SK-N-SH (cell line): ENCODE results near the gene FRAS1. TPM values are rescaled to one million over a fixed set of nuclear protein-coding genes. Genes with fewer than 3 reads are reported as not detected.

ENCODE experiments used
- CTCF ChIA-PET: fragments of 300-600, 350-600 bp; formaldehyde crosslinking; extraction: SDS; loops from one replicate; lab custom pipeline; 2021; lab: Yijun Ruan, JAX
- POLR2A ChIA-PET: fragments of 350-600 bp; sonication (Branson Sonifier 250); formaldehyde crosslinking; extraction: SDS; loops from one replicate; lab custom pipeline; 2020; ENCODE audit warnings: antibody characterized with exemption, inconsistent platforms; lab: Yijun Ruan, JAX
- DNase-seq: peaks from one replicate; pipeline ENCODE4 v3.0.0; 2012
- H2AFZ ChIP-seq: fragments of 200-600 bp; sonication (generic); 2 replicates; pipeline ENCODE4 v1.8.1; 2016; ENCODE audit warnings: antibody characterized with exemption, mild to moderate bottlenecking, low read depth
- H3F3A ChIP-seq: fragments of 200-600 bp; sonication (generic); replicated peaks from 2 replicates; pipeline ENCODE3; 2016; ENCODE audit warnings: antibody characterized with exemption, mild to moderate bottlenecking; ENCODE audit not compliant: insufficient read depth
- H3K27ac ChIP-seq, 2 experiments: fragments of 200-500 bp in 1 of 2; fragments of 200-600 bp in 1 of 2; sonication (Bioruptor generic) in 1 of 2; sonication (generic), shearing (Covaris generic) in 1 of 2; 2 replicates each; pipeline versions ENCODE4 v1.5.1 to v1.6.1; 2014 to 2016; ENCODE audit warnings: low read depth in 2 of 2, inconsistent platforms in 1 of 2, low read length in 1 of 2, mild to moderate bottlenecking in 1 of 2, mixed read lengths in 1 of 2
- H3K27me3 ChIP-seq: fragments of 200-600 bp; sonication (generic), shearing (Covaris generic); 2 replicates; pipeline ENCODE4 v1.6.1; 2016; ENCODE audit warnings: mixed run types; ENCODE audit not compliant: insufficient read depth
- H3K36me3 ChIP-seq, 2 experiments: fragments of 200-500 bp in 1 of 2; fragments of 200-600 bp in 1 of 2; sonication (Bioruptor generic) in 1 of 2; sonication (generic) in 1 of 2; replicated peaks in 1 of 2; 2 replicates each; pipeline versions ENCODE3 to v1.5.1; 2014 to 2016; ENCODE audit warnings: low read length in 1 of 2, mild to moderate bottlenecking in 1 of 2; ENCODE audit not compliant: insufficient read depth in 2 of 2, control insufficient read depth in 1 of 2
- H3K4me1 ChIP-seq, 2 experiments: fragments of 200-500 bp in 1 of 2; fragments of 200-600 bp in 1 of 2; sonication (Bioruptor generic) in 1 of 2; sonication (generic), shearing (Covaris generic) in 1 of 2; 2 replicates each; pipeline versions ENCODE4 v1.5.1 to v1.6.1; 2014 to 2016; ENCODE audit warnings: low read depth in 1 of 2, low read length in 1 of 2, mixed run types in 1 of 2; ENCODE audit not compliant: insufficient read depth in 2 of 2, control insufficient read depth in 1 of 2
- H3K4me2 ChIP-seq: fragments of 200-600 bp; sonication (generic), shearing (Covaris generic); 2 replicates; pipeline ENCODE4 v1.6.1; 2017; ENCODE audit warnings: mixed run types
- H3K4me3 ChIP-seq, 2 experiments: fragments of 200-500 bp in 1 of 2; fragments of 200-600 bp in 1 of 2; sonication (Bioruptor generic) in 1 of 2; sonication (generic), shearing (Covaris generic) in 1 of 2; 2 replicates each; pipeline versions ENCODE4 v1.5.1 to v1.8.1; 2014 to 2016; ENCODE audit warnings: low read depth in 2 of 2, inconsistent platforms in 1 of 2, low read length in 1 of 2, mild to moderate bottlenecking in 1 of 2, mixed read lengths in 1 of 2, moderate library complexity in 1 of 2
- H3K79me2 ChIP-seq: fragments of 200-600 bp; sonication (generic); 2 replicates; pipeline ENCODE4 v1.8.1; 2017; ENCODE audit warnings: mild to moderate bottlenecking; ENCODE audit not compliant: insufficient read depth
- H3K9ac ChIP-seq: fragments of 200-600 bp; sonication (generic); 2 replicates; pipeline ENCODE4 v1.6.1; 2017; ENCODE audit warnings: mixed run types
- H3K9me2 ChIP-seq: fragments of 200-600 bp; sonication (generic); 2 replicates; pipeline ENCODE4 v1.6.1; 2017; ENCODE audit warnings: mixed run types
- H3K9me3 ChIP-seq: fragments of 200-600 bp; sonication (generic); 2 replicates; pipeline ENCODE4 v1.6.1; 2017; ENCODE audit warnings: mixed run types, mild to moderate bottlenecking, moderate library complexity
- H4K20me1 ChIP-seq: fragments of 200-600 bp; sonication (generic); 2 replicates; pipeline ENCODE4 v1.6.1; 2017; ENCODE audit warnings: mild to moderate bottlenecking, mixed run types; ENCODE audit not compliant: insufficient read depth
- CHD2 ChIP-seq: fragments of 150-350 bp; IDR thresholded peaks from 2 replicates; pipeline ENCODE4 v1.6.1; 2018; ENCODE audit warnings: low read length; ENCODE audit not compliant: partially characterized antibody
- ELF1 ChIP-seq: IDR thresholded peaks from 2 replicates; pipeline ENCODE4 v1.4.0; 2012
- EP300 ChIP-seq, 2 experiments: IDR thresholded peaks; 2 replicates each; pipeline versions ENCODE4 v1.4.0 to v1.6.1; 2012; ENCODE audit warnings: borderline replicate concordance in 1 of 2, low read depth in 1 of 2, low read length in 1 of 2
- EZH2phosphoT487 ChIP-seq: fragments of 200-600 bp; sonication (generic); IDR thresholded peaks from 2 replicates; pipeline ENCODE4 v1.6.1; 2017; ENCODE audit warnings: low read depth, mixed run types, mild to moderate bottlenecking, antibody characterized with exemption, moderate library complexity, borderline replicate concordance
- FOSL2 ChIP-seq: IDR thresholded peaks from 2 replicates; pipeline ENCODE4 v1.4.0; 2012; ENCODE audit warnings: low read depth, mild to moderate bottlenecking, moderate library complexity, borderline replicate concordance
- FOXJ3 ChIP-seq: sonication (generic); formaldehyde crosslinking; IDR thresholded peaks from 2 replicates; pipeline ENCODE4 v1.5.1; 2020; ENCODE audit warnings: mild to moderate bottlenecking, missing genetic modification reagents
- FOXM1 ChIP-seq: IDR thresholded peaks from 2 replicates; pipeline ENCODE4 v1.4.0; 2012; ENCODE audit warnings: low read depth, mild to moderate bottlenecking
- GATA2 ChIP-seq: sonication (generic); formaldehyde crosslinking; IDR thresholded peaks from 2 replicates; pipeline ENCODE4 v1.5.0; 2020; ENCODE audit warnings: mild to moderate bottlenecking, missing genetic modification reagents
- MEF2A ChIP-seq: IDR thresholded peaks from 2 replicates; pipeline ENCODE4 v1.4.0; 2012; ENCODE audit warnings: low read depth, borderline replicate concordance
- MXI1 ChIP-seq: IDR thresholded peaks from 2 replicates; pipeline ENCODE4 v1.6.1; 2012; ENCODE audit warnings: mild to moderate bottlenecking, low read depth, low read length, improper control_type of control experiment
- NFIC ChIP-seq: IDR thresholded peaks from 2 replicates; pipeline ENCODE4 v1.4.0; 2012; ENCODE audit warnings: borderline replicate concordance
- NRF1 ChIP-seq: IDR thresholded peaks from 2 replicates; pipeline ENCODE4 v1.6.1; 2012; ENCODE audit warnings: low read depth, mild to moderate bottlenecking, low read length
- RFX5 ChIP-seq: IDR thresholded peaks from 2 replicates; pipeline ENCODE4 v1.6.1; 2012; ENCODE audit warnings: mild to moderate bottlenecking, improper control_type of control experiment, low read length
- RXRA ChIP-seq: IDR thresholded peaks from 2 replicates; pipeline ENCODE4 v1.4.0; 2012; ENCODE audit warnings: low read depth, mild to moderate bottlenecking, borderline replicate concordance
- SMC3 ChIP-seq: IDR thresholded peaks from 2 replicates; pipeline ENCODE4 v1.6.1; 2012; ENCODE audit warnings: low read depth, low read length, improper control_type of control experiment
- TAF1 ChIP-seq: IDR thresholded peaks from 2 replicates; pipeline ENCODE4 v1.6.1; 2012; ENCODE audit warnings: low read depth, mild to moderate bottlenecking, low read length, moderate library complexity, borderline replicate concordance
- TCF12 ChIP-seq: IDR thresholded peaks from 2 replicates; pipeline ENCODE4 v1.4.0; 2012
- ZBTB33 ChIP-seq: IDR thresholded peaks from 2 replicates; pipeline ENCODE4 v1.4.0; 2012; ENCODE audit warnings: low read depth, borderline replicate concordance
- WGBS: methylation state at CpG from one replicate; pipeline ENCODE4 v1.1.6; 2017; ENCODE audit warnings: low lambda C conversion rate; 5-methylcytosine and 5-hydroxymethylcytosine counted together
- polyA plus RNA-seq, 3 experiments: library from polyadenylated mRNA; depleted of rRNA; stranded (reverse); fragments of >200 nt; gene quantifications; 2 replicates each; pipeline ENCODE4 v1.2.3, GENCODE V29; 2012
- TF ChIP-seq, protein P1 (sequence below): fragments of 200-600 bp; sonication (generic); IDR thresholded peaks from 2 replicates; pipeline ENCODE4 v1.6.1; 2017; ENCODE audit warnings: antibody characterized with exemption, mild to moderate bottlenecking, moderate library complexity
- TF ChIP-seq, protein P2 (sequence below): fragments of 150-350 bp; IDR thresholded peaks from 2 replicates; pipeline ENCODE4 v1.6.1; 2016; ENCODE audit warnings: mild to moderate bottlenecking, low read depth, low read length

Gene FRAS1
- polyA plus RNA-seq, 1 of the 3 experiments (the other 2 are of a cell fraction) = 8.3 TPM

GRCh38 chr4:78220283-78220682 is 163.2 kb downstream of the FRAS1 start:
- Histone ChIP-seq H3K4me3 (no peak overlapping the region), H3K27me3 (no peaks in the 10 kb centered on the region), H3K27ac (no peak overlapping the region), H3K79me2 (no peaks in the 10 kb centered on the region), H3K9me3 (no peaks in the 10 kb centered on the region), H3K9me2 (no peaks in the 10 kb centered on the region), H4K20me1 (no peaks in the 10 kb centered on the region), H3K36me3 (no peaks in the 10 kb centered on the region), H3K4me2 (no peak overlapping the region), H3K4me1 (peaks cover 0 to 2% of the 10 kb centered on the region in 2 experiments; a peak in 2 of 4 replicates), H2AFZ (no peak overlapping the region), H3K9ac (no peak overlapping the region), H3F3A (no peaks in the 10 kb centered on the region)
- DNase-seq = no peak
- ChIA-PET POLR2A (no interaction called here), CTCF (no interaction called here)
- TF ChIP-seq SMC3 = no peak
- no peak for TF ChIP-seq ELF1
- no peak for TF ChIP-seq FOXM1
- TF ChIP-seq EZH2phosphoT487 = no peak
- no peak for TF ChIP-seq CHD2
- TF ChIP-seq, protein P1, sequence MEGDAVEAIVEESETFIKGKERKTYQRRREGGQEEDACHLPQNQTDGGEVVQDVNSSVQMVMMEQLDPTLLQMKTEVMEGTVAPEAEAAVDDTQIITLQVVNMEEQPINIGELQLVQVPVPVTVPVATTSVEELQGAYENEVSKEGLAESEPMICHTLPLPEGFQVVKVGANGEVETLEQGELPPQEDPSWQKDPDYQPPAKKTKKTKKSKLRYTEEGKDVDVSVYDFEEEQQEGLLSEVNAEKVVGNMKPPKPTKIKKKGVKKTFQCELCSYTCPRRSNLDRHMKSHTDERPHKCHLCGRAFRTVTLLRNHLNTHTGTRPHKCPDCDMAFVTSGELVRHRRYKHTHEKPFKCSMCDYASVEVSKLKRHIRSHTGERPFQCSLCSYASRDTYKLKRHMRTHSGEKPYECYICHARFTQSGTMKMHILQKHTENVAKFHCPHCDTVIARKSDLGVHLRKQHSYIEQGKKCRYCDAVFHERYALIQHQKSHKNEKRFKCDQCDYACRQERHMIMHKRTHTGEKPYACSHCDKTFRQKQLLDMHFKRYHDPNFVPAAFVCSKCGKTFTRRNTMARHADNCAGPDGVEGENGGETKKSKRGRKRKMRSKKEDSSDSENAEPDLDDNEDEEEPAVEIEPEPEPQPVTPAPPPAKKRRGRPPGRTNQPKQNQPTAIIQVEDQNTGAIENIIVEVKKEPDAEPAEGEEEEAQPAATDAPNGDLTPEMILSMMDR = no peak
- TF ChIP-seq TAF1 = no peak
- no peak for TF ChIP-seq MXI1
- TF ChIP-seq, protein P2, sequence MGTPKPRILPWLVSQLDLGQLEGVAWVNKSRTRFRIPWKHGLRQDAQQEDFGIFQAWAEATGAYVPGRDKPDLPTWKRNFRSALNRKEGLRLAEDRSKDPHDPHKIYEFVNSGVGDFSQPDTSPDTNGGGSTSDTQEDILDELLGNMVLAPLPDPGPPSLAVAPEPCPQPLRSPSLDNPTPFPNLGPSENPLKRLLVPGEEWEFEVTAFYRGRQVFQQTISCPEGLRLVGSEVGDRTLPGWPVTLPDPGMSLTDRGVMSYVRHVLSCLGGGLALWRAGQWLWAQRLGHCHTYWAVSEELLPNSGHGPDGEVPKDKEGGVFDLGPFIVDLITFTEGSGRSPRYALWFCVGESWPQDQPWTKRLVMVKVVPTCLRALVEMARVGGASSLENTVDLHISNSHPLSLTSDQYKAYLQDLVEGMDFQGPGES = no peak
- TF ChIP-seq GATA2 (CRISPR knock-in tag) = no peak
- TF ChIP-seq NFIC = no peak
- 62% methylated on average over 3 of the region's 3 CpGs for WGBS

DNA sequence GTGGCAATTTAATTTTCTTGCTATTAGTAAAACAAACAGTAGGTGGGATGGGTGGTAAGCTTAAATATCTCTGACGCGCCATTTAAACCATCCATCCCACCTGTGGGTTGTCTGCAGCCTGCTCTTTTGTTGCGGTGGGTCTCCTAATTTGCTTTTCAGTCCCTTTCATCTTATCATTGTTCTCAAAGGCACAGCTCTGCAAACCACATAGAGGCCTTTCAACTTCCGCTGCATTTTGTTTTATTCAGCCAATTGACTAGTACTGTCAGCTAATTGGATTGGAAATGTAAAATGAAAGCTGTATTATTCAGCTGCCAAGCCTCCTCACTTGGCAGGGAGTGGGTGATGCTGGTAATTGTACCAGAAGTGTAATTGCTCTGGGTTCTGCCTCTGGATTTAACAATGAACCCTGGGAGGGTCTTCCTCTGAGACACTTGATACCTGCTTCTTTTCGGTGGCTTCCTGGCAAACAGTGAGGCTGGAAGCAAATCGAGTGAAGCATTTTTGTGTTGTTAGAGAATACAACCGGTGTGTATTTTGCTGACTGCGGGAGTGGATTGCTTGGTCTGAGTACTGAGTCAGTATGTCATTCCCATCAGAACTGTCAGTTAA is 165.6 kb downstream of the FRAS1 start:
- H3K79me2 ChIP-seq = no peaks in the 10 kb centered on the region
- DNase-seq = no peak
- no peaks in the 10 kb centered on the region for H3K9me2 ChIP-seq
- H3K27me3 ChIP-seq = no peaks in the 10 kb centered on the region
- no peak overlapping the region for H3K9ac ChIP-seq
- H3K4me3 ChIP-seq = no peak overlapping the region
- peaks cover 11% of the 10 kb centered on the region for H3K9me3 ChIP-seq
- H2AFZ ChIP-seq = no peak overlapping the region
- 77% methylated on average over 8 of the region's 8 CpGs for WGBS
- POLR2A ChIA-PET = no interaction called here
- H3K27ac ChIP-seq = no peak overlapping the region
- CTCF ChIA-PET = interaction anchor here (1.1 to 1.4 kb wide), 2 partner anchors 18 to 165 kb away, joined by 3 to 4 read pairs; partner anchors contain the start of gene FRAS1
- H3K4me2 ChIP-seq = no peak overlapping the region
- no peaks in the 10 kb centered on the region for H4K20me1 ChIP-seq
- H3K36me3 ChIP-seq = peaks cover 0 to 4% of the 10 kb centered on the region in 2 experiments
- peaks cover 0 to 2% of the 10 kb centered on the region in 2 experiments; a peak in 2 of 4 replicates for H3K4me1 ChIP-seq
- H3F3A ChIP-seq = no peaks in the 10 kb centered on the region
- TF ChIP-seq MEF2A = no peak
- no peak for TF ChIP-seq FOSL2
- TF ChIP-seq EP300 (IDR thresholded peaks at IDR 0.05; ENCODE audit: borderline replicate concordance in 1 of 2, low read depth in 1 of 2, low read length in 1 of 2) = no peak
- no peak for TF ChIP-seq TAF1
- no peak for TF ChIP-seq NRF1
- no peak for TF ChIP-seq FOXJ3 (CRISPR knock-in tag)
- no peak for TF ChIP-seq ZBTB33
- TF ChIP-seq RFX5 = no peak
- TF ChIP-seq MXI1 = no peak
- TF ChIP-seq CHD2 = no peak
- no peak for TF ChIP-seq RXRA
- no peak for TF ChIP-seq EZH2phosphoT487
- TF ChIP-seq TCF12 = no peak
- TF ChIP-seq, protein P2 = no peak
